ENCODE measurements around the gene ZNF407.
A peak's percentile ranks its signal among the peaks of the same experiment; 100 is the strongest.

Gene ZNF407

DNA sequence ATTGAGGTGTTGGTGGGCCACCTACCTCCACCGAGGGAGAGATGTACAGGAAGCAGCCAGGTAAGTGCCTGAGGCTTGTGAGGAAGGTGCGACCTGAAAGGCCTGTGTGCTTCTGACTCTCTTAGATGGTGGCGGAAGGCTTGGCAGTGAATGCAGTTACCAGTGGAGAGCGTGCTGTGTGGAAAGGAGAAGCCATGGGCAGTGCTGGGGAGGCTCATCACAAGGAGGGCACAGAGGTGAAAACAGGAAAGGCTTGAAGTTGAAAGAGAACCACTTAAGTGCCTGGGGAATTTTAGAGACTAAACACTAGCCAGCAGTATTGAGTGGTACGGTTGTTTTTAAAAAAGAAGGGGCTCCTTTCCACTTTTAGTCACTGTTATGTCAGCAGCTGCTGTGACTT is 130.9 kb downstream of the ZNF407 start:
- DNase-seq (ENCODE audit: low read depth in 2 of 2) = no peak

DNA sequence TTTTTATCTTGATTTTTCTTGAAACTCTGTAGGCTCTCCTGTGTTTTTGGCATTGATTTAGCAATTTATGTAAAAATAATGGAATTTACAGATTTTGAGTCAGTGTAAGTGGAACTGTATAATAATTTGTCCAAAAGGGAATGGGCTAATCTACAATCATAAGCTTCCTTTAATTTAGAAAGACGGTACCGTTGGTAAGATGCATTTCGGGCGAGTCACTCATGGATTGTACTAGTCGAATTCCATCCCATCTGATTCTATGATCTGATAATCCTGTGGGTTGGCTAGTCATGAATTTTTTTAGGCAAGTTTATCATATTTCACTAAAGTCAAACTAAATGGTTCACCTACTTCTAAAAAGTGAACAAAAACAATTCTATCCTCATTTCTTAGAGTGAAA is 133.4 kb downstream of the ZNF407 start:
- DNase-seq (ENCODE audit: low read depth in 2 of 2) = no peak

- no peak for DNase-seq (ENCODE audit: low read depth in 2 of 2)
Measured at GRCh38 chr18:74732380-74732779, 134.7 kb downstream of the ZNF407 start.

GRCh38 chr18:74733598-74733997 is 135.9 kb downstream of the ZNF407 start:
- no peak for DNase-seq (ENCODE audit: low read depth in 2 of 2)

GRCh38 chr18:74734013-74734444 is 136.4 kb downstream of the ZNF407 start:
- DNase-seq (ENCODE audit: low read depth in 2 of 2) = no peak

- DNase-seq (ENCODE audit: low read depth in 2 of 2) = no peak
Measured at GRCh38 chr18:74739926-74740325, 142.3 kb downstream of the ZNF407 start.

DNA sequence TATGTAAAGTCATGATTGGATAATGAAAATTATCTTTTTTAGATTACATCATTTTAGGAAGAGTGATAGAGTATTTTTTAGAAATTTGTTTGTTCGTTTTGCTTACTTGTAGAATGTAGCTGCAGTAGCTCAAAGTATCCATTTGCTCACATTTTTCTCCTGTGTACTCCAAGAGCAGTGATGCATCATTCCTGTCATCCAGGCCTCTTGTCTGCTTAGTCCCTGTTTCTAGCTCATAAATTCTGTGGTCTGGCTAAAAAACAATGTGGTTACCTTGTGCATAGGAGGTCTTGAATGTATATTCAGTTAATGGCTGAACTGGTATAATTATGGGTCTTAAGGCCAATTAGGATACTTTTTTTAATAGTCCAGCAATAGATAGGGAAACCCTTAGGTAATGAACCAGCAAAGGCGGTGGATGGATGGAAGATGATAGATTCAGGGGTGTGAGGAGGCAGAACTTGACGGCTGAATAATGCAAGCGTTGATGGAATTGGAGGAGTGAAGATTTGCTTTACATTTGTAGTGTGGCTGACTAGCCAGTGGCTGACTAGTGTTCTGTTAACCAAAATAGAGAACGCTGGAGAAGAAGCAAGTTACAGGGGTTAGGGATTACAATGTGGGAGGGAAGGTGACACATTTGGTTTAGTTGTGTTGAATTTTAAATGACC is 145.0 kb downstream of the ZNF407 start:
- no peak for DNase-seq (ENCODE audit: low read depth in 2 of 2)

DNA sequence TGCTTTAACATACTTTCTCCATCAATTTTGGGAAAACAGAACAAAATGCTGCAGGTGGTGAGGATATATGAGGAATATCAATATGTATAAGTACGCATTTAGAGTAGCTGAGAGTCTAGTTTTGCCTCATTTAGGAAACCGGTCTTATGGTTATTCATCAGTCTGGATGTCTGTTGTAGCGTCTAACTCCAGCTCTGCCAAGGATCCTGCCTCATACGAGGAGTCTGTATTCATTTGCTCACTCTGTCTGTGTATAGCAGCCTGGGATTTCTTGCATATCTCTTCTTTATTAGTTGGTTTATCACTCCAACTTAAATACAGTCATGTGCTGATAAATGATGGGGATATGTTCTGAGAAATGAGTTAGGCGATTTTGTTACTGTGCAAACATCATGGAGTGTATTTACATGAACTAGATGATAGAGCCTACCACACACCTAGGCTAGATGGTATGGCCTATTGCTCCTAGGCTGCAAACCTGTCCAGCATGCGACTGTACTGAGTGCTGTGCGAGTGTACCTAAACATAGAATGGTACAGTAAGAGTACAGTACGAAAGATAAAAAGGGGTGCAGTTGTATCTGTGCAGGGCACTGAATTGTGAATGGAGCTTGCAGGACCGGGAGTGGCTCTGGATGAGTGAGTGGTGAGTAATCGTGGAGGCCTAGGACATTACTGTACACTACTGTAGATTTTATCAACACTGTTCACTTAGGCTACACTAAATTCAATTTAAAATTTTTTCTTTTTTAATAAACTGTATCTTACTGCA is 148.1 kb downstream of the ZNF407 start:
- peak in 1 of 2 donors; percentile 0 for DNase-seq (ENCODE audit: low read depth in 2 of 2)

DNA sequence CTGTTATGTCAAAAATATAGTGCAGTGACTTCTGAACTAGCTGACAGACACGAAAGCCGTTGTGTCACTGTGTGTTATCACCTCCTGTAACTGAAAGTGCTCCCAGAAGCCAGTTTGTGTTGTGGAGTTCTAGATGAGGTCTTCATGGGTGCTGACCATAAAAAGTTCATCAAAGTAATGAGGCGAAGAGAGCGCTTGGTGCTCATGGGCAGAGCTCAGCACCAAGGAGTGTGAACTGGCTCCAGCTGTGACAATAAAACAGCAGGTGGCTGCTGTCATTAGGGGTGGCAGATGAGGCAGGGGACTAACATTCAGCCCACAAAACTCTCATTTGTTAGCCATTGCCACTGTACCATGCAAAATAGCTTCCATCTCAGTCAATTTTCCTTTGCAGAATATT is 151.1 kb downstream of the ZNF407 start:
- DNase-seq (ENCODE audit: low read depth in 2 of 2) = no peak

DNA sequence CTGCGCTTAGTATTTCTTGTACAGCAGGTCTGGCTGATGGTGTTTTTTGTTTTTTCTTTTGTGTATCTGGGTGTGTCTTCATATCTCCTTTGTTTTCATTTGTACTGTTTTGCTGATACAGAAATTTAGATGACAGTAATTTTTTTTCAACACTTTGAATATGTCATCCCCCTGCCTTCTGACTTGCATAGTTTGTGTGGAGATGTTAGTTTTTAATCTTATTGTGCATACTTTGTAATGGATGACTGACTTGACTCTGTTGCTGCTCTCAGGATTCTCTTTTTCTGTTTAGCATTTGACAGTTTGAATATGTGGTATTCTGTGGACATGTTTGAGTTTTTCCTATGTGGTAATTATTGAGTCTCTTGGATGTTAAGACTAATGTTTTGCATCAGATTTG is 161.3 kb downstream of the ZNF407 start:
- DNase-seq (ENCODE audit: low read depth in 2 of 2) = no peak

GRCh38 chr18:74760026-74760425 is 162.4 kb downstream of the ZNF407 start:
- DNase-seq (ENCODE audit: low read depth in 2 of 2) = no peak

GRCh38 chr18:74760436-74760835 is 162.8 kb downstream of the ZNF407 start:
- no peak for DNase-seq (ENCODE audit: low read depth in 2 of 2)

GRCh38 chr18:74766251-74766650 is 168.6 kb downstream of the ZNF407 start:
- DNase-seq (ENCODE audit: low read depth in 2 of 2) = no peak

DNA sequence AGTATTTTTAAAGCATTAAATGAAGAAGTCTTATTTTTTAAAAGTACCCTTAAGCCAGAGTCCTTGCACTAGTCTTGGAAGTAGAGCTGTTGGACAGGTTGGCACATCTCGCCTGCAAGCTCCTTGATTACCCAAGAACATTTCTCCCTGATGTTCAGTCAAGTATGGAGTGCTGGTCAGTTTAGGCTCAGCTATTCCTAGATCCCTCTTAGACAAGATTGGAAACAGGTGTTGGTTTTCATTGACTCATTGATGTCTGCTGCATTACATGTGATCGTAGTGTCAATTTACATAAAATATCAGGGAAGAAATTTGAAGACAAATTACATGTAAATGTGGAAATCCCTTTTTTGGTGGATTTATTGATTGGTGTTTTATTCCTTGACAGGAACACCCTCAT is 170.4 kb downstream of the ZNF407 start:
- no peak for DNase-seq (ENCODE audit: low read depth in 2 of 2)

- no peak for DNase-seq (ENCODE audit: low read depth in 2 of 2)
Measured at GRCh38 chr18:74773171-74773624, 175.5 kb downstream of the ZNF407 start.

DNA sequence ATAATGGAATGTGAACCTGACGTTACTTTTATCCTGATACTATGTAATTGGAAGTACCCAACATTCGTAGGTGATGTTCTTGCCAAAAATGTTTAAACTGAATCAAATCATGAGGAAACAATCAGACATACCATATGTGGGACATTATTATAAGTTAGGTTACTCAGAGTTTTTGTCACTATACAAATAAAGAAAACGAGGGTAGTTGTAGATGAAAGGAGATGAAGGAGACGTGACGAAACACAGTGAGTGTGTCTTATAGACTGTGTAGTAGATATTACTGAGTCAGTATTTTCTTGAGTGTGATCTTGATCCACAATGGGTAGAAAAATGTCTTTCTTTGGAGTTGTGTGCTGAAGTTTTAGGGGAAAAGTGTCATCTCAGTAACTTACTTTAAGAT is 176.8 kb downstream of the ZNF407 start:
- DNase-seq (ENCODE audit: low read depth in 2 of 2) = no peak

DNA sequence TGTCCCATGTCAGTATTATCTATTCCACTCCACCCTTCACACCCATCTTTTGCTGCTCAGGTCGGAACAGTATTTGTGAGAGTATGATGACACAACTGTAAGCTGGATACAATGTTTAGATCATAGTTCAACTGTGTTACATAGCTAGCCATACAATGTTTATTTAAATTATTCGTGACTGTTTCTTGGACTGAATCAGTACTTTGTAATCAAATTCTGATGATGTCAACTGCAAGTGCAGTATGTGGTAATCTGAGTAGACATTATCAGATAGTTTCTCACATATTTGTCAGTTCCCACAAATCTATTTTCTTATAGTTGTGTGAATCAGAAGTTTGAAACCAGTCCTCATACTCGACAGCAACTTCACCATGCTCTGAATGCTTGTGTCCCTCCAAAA is 177.6 kb downstream of the ZNF407 start:
- DNase-seq (ENCODE audit: low read depth in 2 of 2) = no peak

DNA sequence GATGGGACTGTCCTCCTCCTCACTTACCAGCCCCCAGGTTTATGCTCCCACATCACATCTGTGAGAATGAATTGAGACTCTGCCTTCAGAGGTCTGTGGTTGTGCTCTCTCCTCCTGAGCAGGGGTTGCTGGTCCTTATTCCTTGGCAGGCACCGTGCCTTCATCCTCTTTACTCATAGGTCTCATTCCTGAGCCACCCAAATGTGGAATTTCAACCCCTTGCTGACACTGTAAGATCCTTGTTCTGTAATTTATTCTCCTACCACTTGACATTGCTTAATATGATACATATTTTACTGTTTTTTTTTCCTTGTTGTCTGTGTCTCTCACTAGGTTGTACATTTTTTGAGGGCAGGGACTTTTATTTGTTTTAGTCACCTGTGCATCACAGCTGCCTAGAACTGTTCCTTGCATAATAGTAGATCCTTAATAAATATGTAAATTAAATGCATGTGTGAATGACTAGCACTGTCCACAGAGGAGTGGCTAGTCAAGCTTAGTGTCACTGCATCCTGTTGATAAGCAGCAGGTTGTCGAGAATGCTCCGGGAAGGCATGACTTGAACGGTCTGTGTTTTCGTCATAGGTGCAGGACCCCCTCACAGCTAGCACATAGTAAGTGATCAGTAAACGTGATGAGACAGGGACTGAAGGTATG is 180.6 kb downstream of the ZNF407 start:
- DNase-seq (ENCODE audit: low read depth in 2 of 2) = no peak

GRCh38 chr18:74784752-74785151 is 187.1 kb downstream of the ZNF407 start:
- DNase-seq (ENCODE audit: low read depth in 2 of 2) = no peak

DNA sequence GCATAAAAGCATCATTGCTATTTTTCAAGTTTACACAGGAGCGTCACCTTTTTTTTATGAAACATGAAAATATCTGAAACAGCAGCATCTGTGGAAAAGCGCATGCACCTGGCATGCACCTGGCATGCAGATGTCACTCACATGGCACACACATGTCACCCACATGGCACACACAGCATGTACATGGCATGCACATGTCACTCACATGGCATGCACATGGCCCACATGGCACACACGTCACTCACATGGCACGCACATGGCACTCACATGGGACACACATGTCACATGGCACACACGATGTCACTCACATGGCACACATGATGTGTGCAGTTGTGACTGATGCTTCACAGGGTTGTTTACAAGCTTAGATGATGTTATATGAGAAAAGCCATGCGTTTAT is 188.0 kb downstream of the ZNF407 start:
- no peak for DNase-seq (ENCODE audit: low read depth in 2 of 2)

DNA sequence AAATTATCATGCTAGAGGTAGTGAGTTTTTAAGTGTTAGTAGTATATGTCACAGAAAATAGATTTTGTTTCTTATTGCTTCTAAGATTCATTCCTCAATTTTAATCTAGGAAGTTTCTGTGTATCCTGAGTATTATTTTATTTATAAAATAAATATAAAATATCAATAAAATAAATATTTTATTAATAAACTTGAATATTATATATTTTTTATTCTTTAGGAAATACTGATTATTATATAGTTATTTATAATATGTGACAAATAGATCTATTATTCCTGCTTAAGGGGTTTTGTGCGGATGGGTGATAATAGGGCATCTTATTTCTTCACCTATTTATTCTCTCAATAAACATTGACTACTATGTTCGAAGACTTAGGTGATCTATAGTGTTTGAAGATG is 191.0 kb downstream of the ZNF407 start:
- DNase-seq (ENCODE audit: low read depth in 2 of 2) = no peak

DNA sequence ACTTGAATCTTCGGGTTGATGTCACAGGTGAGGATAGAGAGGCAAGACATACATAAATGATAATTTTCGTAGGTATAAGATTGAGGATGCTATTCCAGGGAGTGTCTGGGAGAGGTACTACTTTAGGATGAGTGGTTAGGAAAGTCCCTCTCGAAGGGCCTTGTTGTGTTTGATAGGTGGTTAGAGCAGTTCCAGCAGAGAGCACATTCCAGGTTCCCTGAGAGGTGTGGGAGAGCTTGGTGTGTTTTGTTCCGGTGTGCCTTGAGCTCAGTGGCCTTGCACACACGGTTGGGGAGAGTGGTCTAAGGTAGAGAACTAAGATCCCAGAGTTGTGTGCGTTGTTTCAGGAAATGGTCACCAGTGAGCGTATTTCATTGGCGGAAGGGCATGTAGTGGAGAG is 191.4 kb downstream of the ZNF407 start:
- no peak for DNase-seq (ENCODE audit: low read depth in 2 of 2)

DNA sequence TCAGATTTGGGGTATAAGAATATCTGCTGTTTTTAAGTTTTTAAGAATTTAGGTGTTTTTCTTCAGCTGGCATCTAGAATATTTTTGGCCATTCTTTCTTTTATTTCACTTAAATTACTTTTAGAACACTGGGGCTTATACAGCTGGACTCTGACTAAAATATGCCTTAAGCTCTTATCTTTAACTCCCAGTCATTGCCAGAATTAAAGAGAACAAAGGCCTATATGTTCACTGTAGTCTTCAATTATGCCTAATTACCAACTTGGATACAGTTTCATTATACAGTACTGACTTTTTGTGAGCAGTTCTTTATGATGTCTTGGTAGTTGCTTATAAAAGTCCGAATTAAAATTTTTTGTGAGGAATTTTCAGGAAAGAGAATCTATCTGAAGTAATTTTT is 192.8 kb downstream of the ZNF407 start:
- no peak for DNase-seq (ENCODE audit: low read depth in 2 of 2)
